ENCODE data around the gene NFATC1. TPM values are rescaled to one million over a fixed set of nuclear protein-coding genes. Genes with fewer than 3 reads are reported as not detected.

NFATC1 gene
- total RNA-seq, 2 donors from 2014 or later, result 1.6 to 4.3 TPM

- no peak overlapping the region for H3K9ac ChIP-seq (ENCODE audit: low read depth in 2 of 2, low read length in 2 of 2)
- intact Hi-C loops (cut with DNase I), result no loop called here
- no peak for TF ChIP-seq CTCF (IDR thresholded peaks at IDR 0.05)
- H3K36me3 ChIP-seq, result no peaks in the 10 kb centered on the region
- H3K27ac ChIP-seq, result no peak overlapping the region
- no peaks in the 10 kb centered on the region for H3K27me3 ChIP-seq
- no peaks in the 10 kb centered on the region for H3K4me1 ChIP-seq
- H3K4me3 ChIP-seq, result no peak overlapping the region
- no peaks in the 10 kb centered on the region for H3K9me3 ChIP-seq
- DNase-seq, result no peak
Observed at GRCh38 chr18:79439628-79440023, 43.9 kb downstream of the NFATC1 start.

GRCh38 chr18:79440316-79441110 is 44.8 kb downstream of the NFATC1 start:
- intact Hi-C loops (cut with DNase I), result no loop called here
- no peak overlapping the region for H3K4me3 ChIP-seq
- H3K4me1 ChIP-seq, result no peaks in the 10 kb centered on the region
- peak; percentile 48 for DNase-seq
- no peaks in the 10 kb centered on the region for H3K27me3 ChIP-seq
- H3K9ac ChIP-seq (ENCODE audit: low read depth in 2 of 2, low read length in 2 of 2), result no peak overlapping the region
- no peak for TF ChIP-seq CTCF (IDR thresholded peaks at IDR 0.05)
- no peaks in the 10 kb centered on the region for H3K9me3 ChIP-seq
- no peaks in the 10 kb centered on the region for H3K36me3 ChIP-seq
- no peak overlapping the region for H3K27ac ChIP-seq

GRCh38 chr18:79441420-79441819 is 45.7 kb downstream of the NFATC1 start:
- no peaks in the 10 kb centered on the region for H3K36me3 ChIP-seq
- no peak overlapping the region for H3K4me3 ChIP-seq
- intact Hi-C loops (cut with DNase I), result no loop called here
- no peak overlapping the region for H3K9ac ChIP-seq (ENCODE audit: low read depth in 2 of 2, low read length in 2 of 2)
- DNase-seq, result no peak
- no peaks in the 10 kb centered on the region for H3K27me3 ChIP-seq
- no peaks in the 10 kb centered on the region for H3K4me1 ChIP-seq
- H3K27ac ChIP-seq, result no peak overlapping the region
- H3K9me3 ChIP-seq, result no peaks in the 10 kb centered on the region
- no peak for TF ChIP-seq CTCF (IDR thresholded peaks at IDR 0.05)

- Histone ChIP-seq H3K27ac (no peak overlapping the region), H3K27me3 (no peaks in the 10 kb centered on the region), H3K4me1 (no peaks in the 10 kb centered on the region), H3K36me3 (no peaks in the 10 kb centered on the region), H3K9ac (ENCODE audit: low read depth in 2 of 2, low read length in 2 of 2) (no peak overlapping the region), H3K4me3 (no peak overlapping the region), H3K9me3 (no peaks in the 10 kb centered on the region)
- TF ChIP-seq CTCF (IDR thresholded peaks at IDR 0.05), result no peak
- no peak for DNase-seq
- intact Hi-C loops (cut with DNase I), result no loop called here
Observed at GRCh38 chr18:79442508-79443221, 46.9 kb downstream of the NFATC1 start.

- Histone ChIP-seq H3K27me3 (no peaks in the 10 kb centered on the region), H3K4me3 (no peak overlapping the region), H3K36me3 (no peaks in the 10 kb centered on the region), H3K9me3 (no peaks in the 10 kb centered on the region), H3K4me1 (no peaks in the 10 kb centered on the region), H3K9ac (ENCODE audit: low read depth in 2 of 2, low read length in 2 of 2) (no peak overlapping the region), H3K27ac (no peak overlapping the region)
- no peak for DNase-seq
- intact Hi-C loops (cut with DNase I), result no loop called here
- no peak for TF ChIP-seq CTCF (IDR thresholded peaks at IDR 0.05)
Observed at GRCh38 chr18:79445221-79445620, 49.5 kb downstream of the NFATC1 start.
